Measurements from ENCODE around the gene MBOAT1.

DNA sequence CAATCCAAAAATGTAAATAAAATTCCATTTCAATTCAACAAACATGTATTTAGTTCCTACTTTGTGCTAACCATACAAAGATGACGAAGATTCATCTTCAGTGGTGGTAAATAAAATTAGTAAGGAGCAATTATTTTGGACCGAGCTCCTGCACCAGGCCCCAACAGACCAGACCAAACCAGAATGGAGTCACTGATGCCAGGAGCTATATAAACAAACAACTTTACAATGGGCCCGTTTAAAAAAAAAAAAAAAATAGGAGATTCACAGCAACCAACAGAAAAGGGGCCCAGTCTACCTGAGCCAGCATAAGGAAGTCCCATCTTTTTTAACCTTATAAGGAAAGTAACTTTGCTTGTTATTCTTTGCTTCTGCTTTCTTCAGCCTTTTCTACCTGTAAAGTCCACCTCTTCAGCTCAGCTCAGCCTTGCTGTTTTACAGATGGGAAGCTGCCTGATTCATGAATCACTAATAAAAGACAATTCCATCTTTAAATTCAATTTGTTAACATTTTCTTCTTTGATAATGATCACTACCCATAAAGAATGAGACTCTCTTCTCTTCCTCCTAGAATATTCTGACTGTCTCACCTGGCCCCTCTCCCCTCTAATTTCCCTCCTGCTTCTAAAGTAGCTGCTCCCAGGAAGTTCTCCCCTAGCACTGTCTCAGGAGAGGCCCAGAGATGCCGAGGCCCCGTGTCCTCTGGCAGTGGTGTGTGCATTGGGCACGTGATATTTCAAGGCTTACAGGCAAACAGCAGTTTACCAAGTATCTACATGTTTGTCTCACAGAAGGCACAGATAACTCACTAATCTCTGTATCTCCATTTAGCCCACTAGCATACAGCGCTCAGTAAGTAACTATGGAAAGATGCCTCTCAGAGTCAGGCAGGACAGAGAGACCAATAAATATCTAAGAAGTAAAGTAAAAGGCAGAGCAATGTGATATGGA lies 8.4 kb downstream of the MBOAT1 start:
- TF ChIP-seq, protein P1, sequence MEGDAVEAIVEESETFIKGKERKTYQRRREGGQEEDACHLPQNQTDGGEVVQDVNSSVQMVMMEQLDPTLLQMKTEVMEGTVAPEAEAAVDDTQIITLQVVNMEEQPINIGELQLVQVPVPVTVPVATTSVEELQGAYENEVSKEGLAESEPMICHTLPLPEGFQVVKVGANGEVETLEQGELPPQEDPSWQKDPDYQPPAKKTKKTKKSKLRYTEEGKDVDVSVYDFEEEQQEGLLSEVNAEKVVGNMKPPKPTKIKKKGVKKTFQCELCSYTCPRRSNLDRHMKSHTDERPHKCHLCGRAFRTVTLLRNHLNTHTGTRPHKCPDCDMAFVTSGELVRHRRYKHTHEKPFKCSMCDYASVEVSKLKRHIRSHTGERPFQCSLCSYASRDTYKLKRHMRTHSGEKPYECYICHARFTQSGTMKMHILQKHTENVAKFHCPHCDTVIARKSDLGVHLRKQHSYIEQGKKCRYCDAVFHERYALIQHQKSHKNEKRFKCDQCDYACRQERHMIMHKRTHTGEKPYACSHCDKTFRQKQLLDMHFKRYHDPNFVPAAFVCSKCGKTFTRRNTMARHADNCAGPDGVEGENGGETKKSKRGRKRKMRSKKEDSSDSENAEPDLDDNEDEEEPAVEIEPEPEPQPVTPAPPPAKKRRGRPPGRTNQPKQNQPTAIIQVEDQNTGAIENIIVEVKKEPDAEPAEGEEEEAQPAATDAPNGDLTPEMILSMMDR (IDR thresholded peaks at IDR 0.05) = no peak
- TF ChIP-seq POLR2A (IDR thresholded peaks at IDR 0.05) = no peak

Data from uterus (tissue), 2 donors.